Stimulated activated CD8-positive, alpha-beta memory T cell treated with anti-CD3 and anti-CD28 coated beads, Interleukin-12 subunit alpha, Interleukin-12 subunit beta, amount 100 ng/mL, for 4 hours (primary cell): ENCODE measurements around the gene LINGO3.
A peak's percentile ranks its signal among the peaks of the same experiment; 100 is the strongest.

Source experiments
- DNase-seq: peaks from one replicate; pipeline ENCODE4 v3.0.0-alpha.2; 2020; ENCODE audit warnings: low read depth

LINGO3 gene

GRCh38 chr19:2326699-2327360 lies 18.9 kb upstream of the LINGO3 start:
- DNase-seq, result no peak

- no peak for DNase-seq
Measured at GRCh38 chr19:2325281-2326046, 17.5 kb upstream of the LINGO3 start.

- DNase-seq, result no peak
Measured at GRCh38 chr19:2324220-2324948, 16.4 kb upstream of the LINGO3 start.

GRCh38 chr19:2323707-2324106 lies 15.8 kb upstream of the LINGO3 start:
- no peak for DNase-seq

GRCh38 chr19:2321565-2322283 lies 13.8 kb upstream of the LINGO3 start:
- DNase-seq, result no peak

GRCh38 chr19:2320939-2321338 lies 13.0 kb upstream of the LINGO3 start:
- no peak for DNase-seq

- no peak for DNase-seq
Measured at GRCh38 chr19:2320049-2320448, 12.1 kb upstream of the LINGO3 start.

GRCh38 chr19:2319551-2319950 lies 11.6 kb upstream of the LINGO3 start:
- DNase-seq, result no peak

- no peak for DNase-seq
Measured at GRCh38 chr19:2318923-2319322, 11.0 kb upstream of the LINGO3 start.

GRCh38 chr19:2317756-2318155 lies 9.8 kb upstream of the LINGO3 start:
- no peak for DNase-seq

GRCh38 chr19:2317300-2317699 lies 9.3 kb upstream of the LINGO3 start:
- DNase-seq, result no peak

- DNase-seq, result peak; percentile 13
Measured at GRCh38 chr19:2315818-2316353, 7.9 kb upstream of the LINGO3 start.

GRCh38 chr19:2315121-2315817 lies 7.3 kb upstream of the LINGO3 start:
- DNase-seq, result no peak

GRCh38 chr19:2312820-2313501 lies 5.0 kb upstream of the LINGO3 start:
- DNase-seq, result no peak

- no peak for DNase-seq
Measured at GRCh38 chr19:2311093-2311492, 3.1 kb upstream of the LINGO3 start.

- DNase-seq, result no peak
Measured at GRCh38 chr19:2309734-2310362, 1.9 kb upstream of the LINGO3 start.

- DNase-seq, result no peak
Measured at GRCh38 chr19:2307518-2308012, 389 bp downstream of the LINGO3 start.

GRCh38 chr19:2306971-2307370 lies 983 bp downstream of the LINGO3 start:
- DNase-seq, result no peak

GRCh38 chr19:2306281-2306806 lies 1.6 kb downstream of the LINGO3 start:
- no peak for DNase-seq
